Measurements from ENCODE around the gene SNRK. TPM values are rescaled to one million over a fixed set of nuclear protein-coding genes. Genes with fewer than 3 reads are reported as not detected.

Gene SNRK
- total RNA-seq, 6 donors from 2014 or later, result 25.1 to 68.5 (median 45.3) TPM

DNA sequence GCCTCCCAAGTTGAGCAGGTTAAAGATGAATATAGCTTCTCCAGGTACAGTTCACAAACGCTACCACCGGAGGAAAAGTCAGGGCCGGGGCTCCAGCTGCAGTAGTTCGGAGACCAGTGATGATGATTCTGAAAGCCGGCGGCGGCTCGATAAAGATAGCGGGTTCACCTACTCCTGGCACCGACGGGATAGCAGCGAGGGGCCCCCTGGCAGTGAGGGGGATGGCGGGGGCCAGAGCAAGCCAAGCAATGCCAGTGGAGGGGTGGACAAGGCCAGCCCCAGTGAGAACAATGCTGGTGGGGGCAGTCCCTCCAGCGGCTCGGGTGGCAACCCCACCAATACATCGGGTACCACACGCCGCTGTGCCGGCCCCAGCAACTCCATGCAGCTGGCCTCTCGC lies 61.4 kb downstream of the SNRK start:
- no peak for ATAC-seq (ENCODE audit: low FRiP score in 2 of 2)
- Histone ChIP-seq H3K27ac (peak overlapping the region in 2 of 4 donors; percentile 31 to 37), H3K9me3 (peaks cover 0 to 2% (median 0%) of the 10 kb centered on the region in 4 donors), H3K4me1 (peaks cover 0 to 6% (median 3%) of the 10 kb centered on the region in 4 donors), H3K27me3 (no peaks in the 10 kb centered on the region), H3K4me3 (no peak overlapping the region), H3K36me3 (peaks cover 12 to 84% (median 52%) of the 10 kb centered on the region in 4 donors)
- DNase-seq, result peak in 1 of 2 donors; percentile 60
- 95 to 97% methylated on average over 14 to 20 of the region's 20 CpGs for WGBS, 2 donors
- TF ChIP-seq, protein P1, sequence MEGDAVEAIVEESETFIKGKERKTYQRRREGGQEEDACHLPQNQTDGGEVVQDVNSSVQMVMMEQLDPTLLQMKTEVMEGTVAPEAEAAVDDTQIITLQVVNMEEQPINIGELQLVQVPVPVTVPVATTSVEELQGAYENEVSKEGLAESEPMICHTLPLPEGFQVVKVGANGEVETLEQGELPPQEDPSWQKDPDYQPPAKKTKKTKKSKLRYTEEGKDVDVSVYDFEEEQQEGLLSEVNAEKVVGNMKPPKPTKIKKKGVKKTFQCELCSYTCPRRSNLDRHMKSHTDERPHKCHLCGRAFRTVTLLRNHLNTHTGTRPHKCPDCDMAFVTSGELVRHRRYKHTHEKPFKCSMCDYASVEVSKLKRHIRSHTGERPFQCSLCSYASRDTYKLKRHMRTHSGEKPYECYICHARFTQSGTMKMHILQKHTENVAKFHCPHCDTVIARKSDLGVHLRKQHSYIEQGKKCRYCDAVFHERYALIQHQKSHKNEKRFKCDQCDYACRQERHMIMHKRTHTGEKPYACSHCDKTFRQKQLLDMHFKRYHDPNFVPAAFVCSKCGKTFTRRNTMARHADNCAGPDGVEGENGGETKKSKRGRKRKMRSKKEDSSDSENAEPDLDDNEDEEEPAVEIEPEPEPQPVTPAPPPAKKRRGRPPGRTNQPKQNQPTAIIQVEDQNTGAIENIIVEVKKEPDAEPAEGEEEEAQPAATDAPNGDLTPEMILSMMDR (IDR thresholded peaks at IDR 0.05), result no peak
- TF ChIP-seq EP300 (IDR thresholded peaks at IDR 0.05) (no peak), POLR2AphosphoS5 (IDR thresholded peaks at IDR 0.05) (no peak), POLR2A (IDR thresholded peaks at IDR 0.05) (no peak)

DNA sequence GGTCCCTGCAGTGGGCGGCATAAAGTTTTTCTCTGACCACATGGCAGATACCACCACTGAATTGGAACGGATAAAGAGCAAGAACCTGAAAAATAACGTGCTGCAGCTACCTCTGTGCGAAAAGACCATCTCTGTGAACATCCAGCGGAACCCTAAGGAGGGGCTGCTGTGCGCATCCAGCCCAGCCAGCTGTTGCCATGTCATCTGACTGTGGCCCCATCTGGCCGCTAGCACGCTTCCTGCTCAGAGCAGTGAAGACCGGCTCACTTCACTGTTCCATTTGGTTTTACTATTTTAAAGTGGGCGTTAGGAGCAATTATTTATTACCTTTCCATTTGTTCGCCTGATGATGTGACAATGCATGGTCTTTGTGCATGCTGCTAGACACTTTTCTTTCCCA lies 62.0 kb downstream of the SNRK start:
- 91 to 93% methylated on average over 11 of the region's 11 CpGs for WGBS, 2 donors
- no peak for ATAC-seq (ENCODE audit: low FRiP score in 2 of 2)
- Histone ChIP-seq H3K36me3 (peaks cover 10 to 78% (median 50%) of the 10 kb centered on the region in 4 donors), H3K27ac (peak overlapping the region in 1 of 4 donors; percentile 37), H3K27me3 (no peaks in the 10 kb centered on the region), H3K9me3 (peaks cover 0 to 7% (median 3%) of the 10 kb centered on the region in 4 donors), H3K4me3 (no peak overlapping the region), H3K4me1 (peaks cover 0 to 6% (median 1%) of the 10 kb centered on the region in 4 donors)
- TF ChIP-seq, protein P1 (IDR thresholded peaks at IDR 0.05), result no peak
- TF ChIP-seq EP300 (IDR thresholded peaks at IDR 0.05) (no peak), POLR2AphosphoS5 (IDR thresholded peaks at IDR 0.05) (no peak), POLR2A (IDR thresholded peaks at IDR 0.05) (no peak)
- no peak for DNase-seq

DNA sequence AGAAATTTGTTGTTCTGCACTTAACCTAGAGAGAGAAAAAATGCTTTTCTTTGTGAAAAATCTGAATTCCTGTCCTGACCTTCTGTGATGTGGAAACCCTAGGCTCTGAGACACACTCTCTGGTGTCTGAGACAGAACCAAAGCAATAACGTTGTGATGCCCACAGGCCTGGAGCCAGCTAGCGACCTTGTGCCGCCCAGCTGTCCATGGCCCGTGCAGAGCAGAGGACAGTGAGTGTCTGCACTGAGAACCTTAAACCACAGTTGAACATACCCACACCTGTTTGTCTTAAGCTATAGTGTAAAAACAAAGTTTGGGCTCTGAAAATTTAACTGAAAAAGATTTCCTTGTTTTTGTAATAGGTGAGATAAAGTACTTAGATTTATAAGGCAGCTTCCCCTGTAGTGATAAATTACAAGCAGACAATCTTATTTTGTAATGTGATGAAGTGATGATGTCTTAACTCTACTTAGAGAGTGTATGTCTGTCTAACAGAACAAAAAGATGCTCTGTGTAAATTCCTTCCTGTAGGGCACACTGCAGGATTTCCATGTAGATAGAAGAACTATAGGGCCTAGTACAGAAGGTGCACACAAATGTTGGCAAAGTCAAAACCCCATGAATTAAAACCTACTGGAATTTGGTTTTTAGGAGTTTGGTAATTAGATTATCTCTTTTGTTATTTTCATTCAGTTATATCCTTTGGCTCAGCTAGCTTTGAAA lies 62.7 kb downstream of the SNRK start:
- H3K4me1 ChIP-seq, result peaks cover 0 to 3% (median 0%) of the 10 kb centered on the region in 4 donors
- ATAC-seq (ENCODE audit: low FRiP score in 2 of 2) (no peak), DNase-seq (no peak)
- H3K27ac ChIP-seq, result no peak overlapping the region
- 92% methylated on average over 4 of the region's 4 CpGs for WGBS, 2 donors
- H3K4me3 ChIP-seq, result no peak overlapping the region
- TF ChIP-seq POLR2A (IDR thresholded peaks at IDR 0.05) (no peak), EP300 (IDR thresholded peaks at IDR 0.05) (no peak), POLR2AphosphoS5 (IDR thresholded peaks at IDR 0.05) (no peak)
- TF ChIP-seq, protein P1 (IDR thresholded peaks at IDR 0.05), result no peak
- H3K9me3 ChIP-seq, result peaks cover 0 to 14% (median 6%) of the 10 kb centered on the region in 4 donors
- H3K27me3 ChIP-seq, result no peaks in the 10 kb centered on the region
- peaks cover 7 to 72% (median 47%) of the 10 kb centered on the region in 4 donors for H3K36me3 ChIP-seq

DNA sequence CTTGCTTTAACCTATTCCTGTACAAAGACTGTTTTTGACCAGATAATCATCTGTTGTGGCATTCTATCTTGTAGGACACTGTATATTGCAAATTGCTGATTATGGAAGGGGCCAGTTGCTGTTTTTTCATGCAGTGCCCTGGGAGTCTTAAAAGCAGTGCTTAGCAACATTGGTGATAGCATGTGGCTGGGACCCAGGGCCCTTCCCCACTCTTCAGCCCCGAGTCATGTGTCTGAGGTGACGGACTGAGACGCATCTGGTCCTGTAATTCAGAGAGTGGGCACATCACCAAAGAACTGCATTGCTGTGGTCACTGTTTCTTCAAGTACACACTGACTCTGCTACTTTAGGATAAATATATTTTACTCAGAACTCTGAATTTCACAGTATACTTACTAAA lies 63.4 kb downstream of the SNRK start:
- H3K9me3 ChIP-seq, result peaks cover 0 to 18% (median 8%) of the 10 kb centered on the region in 4 donors
- no peaks in the 10 kb centered on the region for H3K27me3 ChIP-seq
- H3K4me1 ChIP-seq, result peaks cover 0 to 3% (median 0%) of the 10 kb centered on the region in 4 donors
- H3K27ac ChIP-seq, result no peak overlapping the region
- ATAC-seq (ENCODE audit: low FRiP score in 2 of 2), result no peak
- no peak overlapping the region for H3K4me3 ChIP-seq
- TF ChIP-seq EP300 (IDR thresholded peaks at IDR 0.05) (no peak), POLR2A (IDR thresholded peaks at IDR 0.05) (no peak), POLR2AphosphoS5 (IDR thresholded peaks at IDR 0.05) (no peak)
- TF ChIP-seq, protein P1 (IDR thresholded peaks at IDR 0.05), result no peak
- H3K36me3 ChIP-seq, result peaks cover 7 to 65% (median 44%) of the 10 kb centered on the region in 4 donors
- no peak for DNase-seq
- 90 to 96% methylated on average over 3 of the region's 3 CpGs for WGBS, 2 donors
